ENCODE results near the gene KDM4C.

GRCh38 chr9:6897207-6897822 lies 139.5 kb downstream of the KDM4C start:
- no peak for TF ChIP-seq CTCF (IDR thresholded peaks at IDR 0.05 in 2 of 3, conservative IDR thresholded peaks at IDR 0.05 in 1 of 3; ENCODE audit: borderline replicate concordance in 1 of 3, insufficient read depth in 1 of 3, low read depth in 2 of 3, low read length in 2 of 3)
- no peak for TF ChIP-seq RAD21 (IDR thresholded peaks at IDR 0.05; ENCODE audit: low read depth)
